ENCODE data around the gene KRTDAP. TPM values are rescaled to one million over a fixed set of nuclear protein-coding genes. Genes with fewer than 3 reads are reported as not detected.

Gene KRTDAP
- total RNA-seq, 1 experiment from 2014 or later = not detected

DNA sequence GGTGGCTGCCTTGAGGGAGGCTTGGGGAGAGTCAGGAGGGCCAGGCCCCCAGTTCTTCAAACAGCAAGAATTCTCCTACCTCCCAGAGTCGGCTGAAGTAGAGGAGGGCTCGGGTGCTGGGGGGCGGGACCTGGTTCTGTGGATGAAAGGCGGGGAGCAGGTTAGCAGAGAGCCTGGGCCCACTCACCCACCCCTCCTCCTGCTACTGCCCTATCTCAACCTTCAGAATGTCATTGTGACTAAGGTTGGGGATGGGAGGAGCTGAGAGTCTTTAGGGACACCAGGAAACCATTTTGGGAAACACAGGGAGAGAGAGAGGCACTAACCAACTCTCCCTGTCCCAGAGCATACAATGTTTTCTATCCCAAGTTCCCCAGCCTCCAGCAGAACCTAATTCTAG is 12.5 kb upstream of the KRTDAP start:
- no peak overlapping the region for H3K4me3 ChIP-seq (ENCODE audit: low read depth, low read length, poor library complexity, severe bottlenecking)
- H3K36me3 ChIP-seq (ENCODE audit: insufficient read depth, low read length, poor library complexity, severe bottlenecking) = no peaks in the 10 kb centered on the region
- no TSS peak for BruUV-seq (replicated peaks)
- POLR2A ChIA-PET (ENCODE audit: low non-redundant PET) = no interaction called here
- no peaks in the 10 kb centered on the region for H3K9me3 ChIP-seq (ENCODE audit: low read depth, low read length, poor library complexity, severe bottlenecking)
- H3K27me3 ChIP-seq (replicated peaks; ENCODE audit: insufficient read depth, low read depth, low read length, poor library complexity) = peaks cover 47% of the 10 kb centered on the region
- H3K27ac ChIP-seq (ENCODE audit: low read depth, low read length, poor library complexity, severe bottlenecking) = no peak overlapping the region
- H3K4me1 ChIP-seq (ENCODE audit: insufficient read depth, low read length, poor library complexity, severe bottlenecking) = no peaks in the 10 kb centered on the region
- DNase-seq (ENCODE audit: low spot score) = no peak
- CTCF ChIA-PET = no interaction called here
- TF ChIP-seq CTCF (conservative IDR thresholded peaks at IDR 0.05; ENCODE audit: low read depth, low read length) (no peak), EZH2 (IDR thresholded peaks at IDR 0.05; ENCODE audit: borderline replicate concordance, low read depth, low read length, poor library complexity, severe bottlenecking) (no peak)
- intact Hi-C loops (cut with micrococcal nuclease; ENCODE audit: unreplicated experiment) = no loop called here

DNA sequence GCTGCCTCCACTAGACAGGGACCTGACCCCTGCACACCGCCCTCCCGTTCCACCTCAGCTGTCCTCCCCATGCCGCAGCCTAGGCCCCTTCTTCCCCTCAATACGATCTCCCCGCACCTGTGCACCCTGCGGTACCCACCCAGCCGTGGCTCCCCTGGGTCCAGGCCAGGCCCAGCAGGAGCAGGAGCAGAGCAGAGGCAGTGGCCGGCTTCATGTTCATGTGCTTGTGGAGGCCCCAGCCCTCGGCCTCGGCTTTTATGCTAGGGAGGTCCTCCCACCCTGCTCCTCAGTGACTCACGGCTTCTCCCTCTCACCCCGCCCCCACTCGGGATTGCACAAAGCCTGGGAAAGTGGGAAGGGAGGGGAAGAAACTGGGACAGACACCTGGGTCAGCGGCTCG is 11.4 kb upstream of the KRTDAP start:
- Histone ChIP-seq H3K27ac (ENCODE audit: low read depth, low read length, poor library complexity, severe bottlenecking) (no peak overlapping the region), H3K9me3 (ENCODE audit: low read depth, low read length, poor library complexity, severe bottlenecking) (no peaks in the 10 kb centered on the region), H3K4me1 (ENCODE audit: insufficient read depth, low read length, poor library complexity, severe bottlenecking) (no peaks in the 10 kb centered on the region), H3K27me3 (replicated peaks; ENCODE audit: insufficient read depth, low read depth, low read length, poor library complexity) (peaks cover 37% of the 10 kb centered on the region), H3K4me3 (ENCODE audit: low read depth, low read length, poor library complexity, severe bottlenecking) (no peak overlapping the region), H3K36me3 (ENCODE audit: insufficient read depth, low read length, poor library complexity, severe bottlenecking) (no peaks in the 10 kb centered on the region)
- ChIA-PET CTCF (no interaction called here), POLR2A (ENCODE audit: low non-redundant PET) (no interaction called here)
- TF ChIP-seq CTCF (conservative IDR thresholded peaks at IDR 0.05; ENCODE audit: low read depth, low read length) (no peak), EZH2 (IDR thresholded peaks at IDR 0.05; ENCODE audit: borderline replicate concordance, low read depth, low read length, poor library complexity, severe bottlenecking) (no peak)
- intact Hi-C loops (cut with micrococcal nuclease; ENCODE audit: unreplicated experiment) = no loop called here
- BruUV-seq (replicated peaks) = no TSS peak
- no peak for DNase-seq (ENCODE audit: low spot score)

- H3K27me3 ChIP-seq (replicated peaks; ENCODE audit: insufficient read depth, low read depth, low read length, poor library complexity) = peaks cover 26% of the 10 kb centered on the region
- intact Hi-C loops (cut with micrococcal nuclease; ENCODE audit: unreplicated experiment) = no loop called here
- H3K27ac ChIP-seq (ENCODE audit: low read depth, low read length, poor library complexity, severe bottlenecking) = no peak overlapping the region
- ChIA-PET POLR2A (ENCODE audit: low non-redundant PET) (no interaction called here), CTCF (no interaction called here)
- H3K4me3 ChIP-seq (ENCODE audit: low read depth, low read length, poor library complexity, severe bottlenecking) = no peak overlapping the region
- no peak for DNase-seq (ENCODE audit: low spot score)
- BruUV-seq (replicated peaks) = no TSS peak
- H3K9me3 ChIP-seq (ENCODE audit: low read depth, low read length, poor library complexity, severe bottlenecking) = no peaks in the 10 kb centered on the region
- no peak for TF ChIP-seq EZH2 (IDR thresholded peaks at IDR 0.05; ENCODE audit: borderline replicate concordance, low read depth, low read length, poor library complexity, severe bottlenecking)
- TF ChIP-seq CTCF (conservative IDR thresholded peaks at IDR 0.05; ENCODE audit: low read depth, low read length) = no peak
- H3K36me3 ChIP-seq (ENCODE audit: insufficient read depth, low read length, poor library complexity, severe bottlenecking) = no peaks in the 10 kb centered on the region
- H3K4me1 ChIP-seq (ENCODE audit: insufficient read depth, low read length, poor library complexity, severe bottlenecking) = no peaks in the 10 kb centered on the region
Measured at GRCh38 chr19:35500611-35501010, 10.3 kb upstream of the KRTDAP start.

Measured in A673 (cell line).